Measurements from ENCODE around the gene AQR.

- TF ChIP-seq POLR2A (IDR thresholded peaks at IDR 0.05) (no peak), CTCF (IDR thresholded peaks at IDR 0.05) (no peak)
Measured at GRCh38 chr15:34973512-34973911, 4.0 kb upstream of the AQR start.

Data from heart left ventricle (tissue), 13 donors.